HEK293 (cell line): Measurements from ENCODE around the gene TARBP1.

Source experiments
- SP2 ChIP-seq: fragments of 450-650 bp; formaldehyde crosslinking; IDR thresholded peaks from 2 replicates; pipeline ENCODE4 v1.5.1; 2016; ENCODE audit warnings: missing biosample characterization, missing genetic modification characterization
- YY1 ChIP-seq: fragments of 450-650 bp; formaldehyde crosslinking; IDR thresholded peaks from 2 replicates; pipeline ENCODE4 v1.5.1; 2018; ENCODE audit warnings: missing biosample characterization, missing genetic modification characterization
- ZBTB7A ChIP-seq: fragments of 450-650 bp; formaldehyde crosslinking; IDR thresholded peaks from 2 replicates; pipeline ENCODE4 v1.5.1; 2016; ENCODE audit warnings: low read depth, missing biosample characterization, missing genetic modification characterization

DNA sequence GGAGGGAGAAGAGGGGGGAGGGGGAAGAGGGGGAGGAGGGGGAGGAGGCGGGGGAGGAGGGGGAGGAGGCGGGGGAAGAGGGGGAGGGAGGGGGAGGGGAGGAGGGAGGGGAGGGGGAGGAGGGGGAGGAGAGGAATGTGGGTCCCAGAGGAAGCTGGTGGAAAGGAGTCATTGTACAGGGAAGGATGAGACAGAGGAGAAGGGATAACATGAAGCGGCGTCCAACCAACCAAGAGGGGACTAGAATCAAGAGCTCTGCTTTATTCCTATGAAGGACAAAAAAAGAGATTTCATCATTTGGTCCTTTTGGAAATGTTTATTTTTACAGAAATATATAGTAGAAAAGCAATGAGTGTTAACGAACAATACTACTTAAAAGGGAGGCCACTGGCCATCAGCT lies 81.2 kb downstream of the TARBP1 start:
- TF ChIP-seq SP2 (tag by site-specific recombination) (no peak), ZBTB7A (tag by site-specific recombination) (no peak), YY1 (tag by site-specific recombination) (no peak)
